OCI-LY3 (cell line): ENCODE results near the gene CFAP57.

Source experiments
- CTCF ChIP-seq: fragments of 200-600, 300-600 bp; sonication (generic); IDR thresholded peaks from 2 replicates; pipeline ENCODE4 v1.5.1; 2014; ENCODE audit warnings: antibody characterized with exemption, low read length, low read depth
- EZH2phosphoT487 ChIP-seq: fragments of 200-600 bp; shearing (Covaris generic); IDR thresholded peaks from 2 replicates; pipeline ENCODE4 v1.6.1; 2018; ENCODE audit warnings: antibody characterized with exemption, mixed run types, low read depth

- TF ChIP-seq CTCF (no peak), EZH2phosphoT487 (no peak)
Measured at GRCh38 chr1:43299101-43299500, 127.0 kb downstream of the CFAP57 start.
